Renal cortex interstitium (tissue), 11 donors: ENCODE data around the gene GLRX. TPM values are rescaled to one million over a fixed set of nuclear protein-coding genes. Genes with fewer than 3 reads are reported as not detected.
A peak's percentile ranks its signal among the peaks of the same experiment; 100 is the strongest.

Source experiments
- DNase-seq, 11 donors: peaks; one replicate each; pipeline ENCODE4 v3.0.0-alpha.2; 2013; ENCODE audit warnings: low read depth in 9 of 11, low spot score in 4 of 11; ENCODE audit errors: extremely low read depth in 1 of 11
- polyA plus RNA-seq, 3 donors: library from polyadenylated mRNA; unstranded; fragments of 120-200 nt; gene quantifications; one replicate each; pipeline ENCODE4 v1.2.1, GENCODE V29; 2013; ENCODE audit not compliant: insufficient read length in 3 of 3

Gene GLRX
- polyA plus RNA-seq, 3 donors = 63.7 to 67.4 (median 65.9) TPM

GRCh38 chr5:95800553-95800952 is 22.0 kb downstream of the GLRX start:
- no peak for DNase-seq

- DNase-seq = no peak
Observed at GRCh38 chr5:95799191-95799835, 23.2 kb downstream of the GLRX start.

GRCh38 chr5:95798545-95798944 is 24.0 kb downstream of the GLRX start:
- DNase-seq = no peak

- DNase-seq = no peak
Observed at GRCh38 chr5:95798048-95798447, 24.5 kb downstream of the GLRX start.

- DNase-seq = no peak
Observed at GRCh38 chr5:95797301-95797700, 25.2 kb downstream of the GLRX start.

GRCh38 chr5:95794070-95794516 is 28.4 kb downstream of the GLRX start:
- DNase-seq = no peak

GRCh38 chr5:95791751-95792150 is 30.8 kb downstream of the GLRX start:
- DNase-seq = no peak

- DNase-seq = no peak
Observed at GRCh38 chr5:95788493-95788892, 34.0 kb downstream of the GLRX start.

GRCh38 chr5:95786821-95787418 is 35.6 kb downstream of the GLRX start:
- DNase-seq = no peak

GRCh38 chr5:95784514-95785302 is 37.8 kb downstream of the GLRX start:
- no peak for DNase-seq

- DNase-seq = no peak
Observed at GRCh38 chr5:95783661-95784060, 38.9 kb downstream of the GLRX start.

GRCh38 chr5:95782181-95782580 is 40.3 kb downstream of the GLRX start:
- DNase-seq = no peak

GRCh38 chr5:95781101-95781583 is 41.4 kb downstream of the GLRX start:
- peak in 10 of 11 donors; percentile 54 to 74 (median 68) for DNase-seq

- no peak for DNase-seq
Observed at GRCh38 chr5:95780597-95780996, 41.9 kb downstream of the GLRX start.

- no peak for DNase-seq
Observed at GRCh38 chr5:95779611-95780010, 42.9 kb downstream of the GLRX start.

- DNase-seq = no peak
Observed at GRCh38 chr5:95778713-95779436, 43.7 kb downstream of the GLRX start.

- no peak for DNase-seq
Observed at GRCh38 chr5:95777441-95777840, 45.1 kb downstream of the GLRX start.

GRCh38 chr5:95773335-95774059 is 49.0 kb downstream of the GLRX start:
- DNase-seq = no peak

- no peak for DNase-seq
Observed at GRCh38 chr5:95771892-95772291, 50.6 kb downstream of the GLRX start.
